ENCODE data around the gene TNF. TPM values are rescaled to one million over a fixed set of nuclear protein-coding genes. Genes with fewer than 3 reads are reported as not detected.
"Not testable (repeated sequence)": the region's sequence is repeated elsewhere in the genome, so short reads cannot be mapped to it uniquely, and the experiment has no call there.

TNF gene
- total and polyA plus RNA-seq, 2 donors (not counting 3 experiments of a cell fraction or from before 2014, with no cell fraction given), result not detected

DNA sequence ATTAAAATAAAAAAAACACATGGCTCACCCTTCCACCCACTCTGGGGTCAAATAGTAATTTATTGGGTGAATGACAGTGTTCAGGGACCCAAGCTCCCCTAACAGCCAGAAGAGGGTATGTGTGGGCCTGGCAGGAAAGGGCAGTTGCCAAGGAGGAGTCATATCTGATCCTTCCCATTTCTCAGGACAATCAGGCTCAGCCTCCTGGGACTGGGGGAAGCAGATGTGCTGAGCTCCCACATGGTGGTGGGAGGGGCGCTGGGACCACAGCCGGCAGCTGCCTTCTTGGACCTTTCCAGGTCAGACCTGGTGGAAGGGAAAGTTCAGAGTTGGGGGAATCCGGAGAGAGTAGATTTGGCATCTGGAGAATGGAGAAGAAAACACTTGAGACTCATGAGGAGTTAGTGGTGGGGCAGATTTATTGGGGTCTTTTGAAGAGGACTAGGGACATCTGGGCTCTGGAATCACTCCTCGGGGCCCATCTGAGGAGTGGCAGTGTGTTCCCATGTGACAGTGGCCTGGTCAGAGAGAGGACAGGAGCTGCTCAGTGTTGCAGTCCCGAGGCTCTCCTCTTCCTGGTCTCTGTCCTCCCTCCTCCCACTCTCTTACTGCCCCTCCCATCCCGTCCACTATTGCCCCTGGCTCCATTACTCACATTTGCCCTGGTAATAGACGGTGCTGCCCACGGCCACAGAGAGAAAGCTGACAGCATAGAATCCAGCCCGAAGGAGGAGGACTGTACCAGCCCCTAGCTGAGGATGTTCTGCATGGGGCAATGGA is 13.7 kb downstream of the TNF start:
- Histone ChIP-seq H3K9ac (replicated peaks; ENCODE audit: extremely low read depth, insufficient read depth, low read length) (no peak overlapping the region), H4K20me1 (replicated peaks; ENCODE audit: control insufficient read depth, extremely low read depth, insufficient read depth, low read length) (no peaks in the 10 kb centered on the region), H3K9me1 (replicated peaks; ENCODE audit: control insufficient read depth, extremely low read depth, insufficient read depth, low read length) (no peaks in the 10 kb centered on the region), H2AFZ (ENCODE audit: low read depth, low read length) (no peak overlapping the region), H3K4me3 (replicated peaks in 1 of 3; ENCODE audit: insufficient read depth in 1 of 3, low read depth in 1 of 3, low read length in 3 of 3) (no peak overlapping the region), H3K79me2 (ENCODE audit: control insufficient read depth, insufficient read depth, low read length) (no peaks in the 10 kb centered on the region), H3K27ac (ENCODE audit: insufficient read depth, low read depth, low read length) (no peak overlapping the region), H3K9me3 (replicated peaks; ENCODE audit: control insufficient read depth, insufficient read depth, low read length) (no peaks in the 10 kb centered on the region), H3K27me3 (ENCODE audit: control insufficient read depth in 2 of 2, insufficient read depth in 2 of 2, low read length in 2 of 2) (no peaks in the 10 kb centered on the region), H3K4me2 (ENCODE audit: insufficient read depth, low read length) (no peak overlapping the region), H3K36me3 (ENCODE audit: control insufficient read depth in 2 of 2, extremely low read depth in 1 of 2, insufficient read depth in 2 of 2, low read length in 2 of 2) (no peaks in the 10 kb centered on the region), H3K4me1 (ENCODE audit: control insufficient read depth, extremely low read depth, insufficient read depth, low read length) (no peaks in the 10 kb centered on the region)
- BruUV-seq (replicated peaks), result no TSS peak
- CTCF ChIA-PET, result interaction anchor here (2.3 to 32.6 kb wide), 3 partner anchors 7 to 33 kb away, joined by 12 to 1517 read pairs (median 286); partner anchors contain the start of genes ATP6V1G2, DDX39B, NCR3 and NFKBIL1
- dilution Hi-C loops (cut with MboI; ENCODE audit: extremely low pct_ligation_motif_present, low sequenced_read_pairs), result no loop called here
- DNase-seq (ENCODE audit: low read depth, low spot score) (no peak), FAIRE-seq (no peak)
- POLR2A ChIA-PET, result interaction anchor here (1.6 kb wide), 1 partner anchor 8 kb away, joined by 5 read pairs; no protein-coding TSS in a partner anchor
- intact Hi-C loops (cut with micrococcal nuclease), result no loop called here
- no peak for TF ChIP-seq POLR2A (IDR thresholded peaks at IDR 0.05; ENCODE audit: low read depth, low read length)
- no peak for TF ChIP-seq JUN (IDR thresholded peaks at IDR 0.05; ENCODE audit: borderline replicate concordance, insufficient read depth, insufficient read length, low read depth)
- TF ChIP-seq POLR2AphosphoS5 (IDR thresholded peaks at IDR 0.05; ENCODE audit: insufficient read depth, low read depth, low read length), result no peak
- TF ChIP-seq CTCF (IDR thresholded peaks at IDR 0.05; ENCODE audit: extremely low read depth in 1 of 2, insufficient read depth in 1 of 2, low read depth in 1 of 2, low read length in 2 of 2), result no peak
- no peak for TF ChIP-seq GATA2 (IDR thresholded peaks at IDR 0.05; ENCODE audit: insufficient read depth, insufficient read length, low read depth, low read length)
- no peak for TF ChIP-seq MAX (IDR thresholded peaks at IDR 0.05; ENCODE audit: insufficient read depth, insufficient read length)
- no peak for TF ChIP-seq EZH2 (IDR thresholded peaks at IDR 0.05; ENCODE audit: borderline replicate concordance, low read depth, low read length, severe bottlenecking)
- no peak for TF ChIP-seq FOS (IDR thresholded peaks at IDR 0.05; ENCODE audit: borderline replicate concordance, insufficient read depth, low read length)
- TF ChIP-seq MYC (IDR thresholded peaks at IDR 0.05; ENCODE audit: low read depth, low read length), result no peak

DNA sequence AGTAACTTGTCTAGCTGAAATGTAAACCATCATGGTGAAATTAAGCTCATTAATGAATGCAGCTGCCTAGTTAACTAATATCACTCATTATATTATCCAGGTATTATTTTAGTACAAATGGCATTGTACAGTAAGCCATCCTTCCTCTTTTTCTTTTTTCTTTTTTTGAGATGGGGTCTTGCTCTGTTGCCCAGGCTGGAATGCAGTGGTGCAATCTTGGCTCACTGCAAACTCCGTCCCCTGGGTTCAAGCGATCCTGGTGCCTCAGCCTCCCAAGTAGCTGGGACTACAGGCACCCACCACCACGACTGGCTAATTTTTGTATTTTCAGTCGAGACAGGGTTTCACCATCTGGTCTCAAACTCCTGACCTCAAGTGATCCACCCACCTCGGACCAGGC is 15.3 kb downstream of the TNF start:
- H3K27ac ChIP-seq (ENCODE audit: insufficient read depth, low read depth, low read length); H3K9me1 ChIP-seq (replicated peaks; ENCODE audit: control insufficient read depth, extremely low read depth, insufficient read depth, low read length); H3K4me1 ChIP-seq (ENCODE audit: control insufficient read depth, extremely low read depth, insufficient read depth, low read length); H3K4me3 ChIP-seq (replicated peaks in 1 of 3; ENCODE audit: insufficient read depth in 1 of 3, low read depth in 1 of 3, low read length in 3 of 3); H3K36me3 ChIP-seq (ENCODE audit: control insufficient read depth in 2 of 2, extremely low read depth in 1 of 2, insufficient read depth in 2 of 2, low read length in 2 of 2); POLR2A ChIA-PET; FAIRE-seq; H3K9ac ChIP-seq (replicated peaks; ENCODE audit: extremely low read depth, insufficient read depth, low read length); BruUV-seq (replicated peaks); dilution Hi-C loops (cut with MboI; ENCODE audit: extremely low pct_ligation_motif_present, low sequenced_read_pairs); H2AFZ ChIP-seq (ENCODE audit: low read depth, low read length); H3K79me2 ChIP-seq (ENCODE audit: control insufficient read depth, insufficient read depth, low read length); H4K20me1 ChIP-seq (replicated peaks; ENCODE audit: control insufficient read depth, extremely low read depth, insufficient read depth, low read length); DNase-seq (ENCODE audit: low read depth, low spot score); H3K27me3 ChIP-seq (ENCODE audit: control insufficient read depth in 2 of 2, insufficient read depth in 2 of 2, low read length in 2 of 2); intact Hi-C loops (cut with micrococcal nuclease); H3K4me2 ChIP-seq (ENCODE audit: insufficient read depth, low read length); H3K9me3 ChIP-seq (replicated peaks; ENCODE audit: control insufficient read depth, insufficient read depth, low read length): not testable (repeated sequence)
- CTCF ChIA-PET, result interaction anchor here (2.3 to 32.6 kb wide), 2 partner anchors 10 to 34 kb away, joined by 12 to 1517 read pairs; partner anchors contain the start of genes ATP6V1G2, DDX39B and NFKBIL1

Measured in endothelial cell of umbilical vein (primary cell).